GM12875 (cell line): ENCODE measurements around the gene FOXP1.

Experiments used
- H3K4me3 ChIP-seq: one replicate; pipeline ENCODE4 v1.5.1; 2011; ENCODE audit warnings: low read depth, low read length, control low read depth
- CTCF ChIP-seq: IDR thresholded peaks from 2 replicates; pipeline ENCODE4 v1.5.1; 2011; ENCODE audit warnings: low read depth, mild to moderate bottlenecking, control low read depth, inconsistent platforms, low read length, moderate library complexity, borderline replicate concordance; ENCODE audit not compliant: insufficient read depth

FOXP1 gene

GRCh38 chr3:71008350-71008935, 575.1 kb downstream of the FOXP1 start:
- H3K4me3 ChIP-seq = no peak overlapping the region
- TF ChIP-seq CTCF = no peak

- H3K4me3 ChIP-seq = no peak overlapping the region
- no peak for TF ChIP-seq CTCF
These were observed 576.4 kb downstream of the FOXP1 start for GRCh38 chr3:71006810-71007785.

- no peak overlapping the region for H3K4me3 ChIP-seq
- TF ChIP-seq CTCF = no peak
These were observed 577.7 kb downstream of the FOXP1 start for GRCh38 chr3:71005702-71006321.

- H3K4me3 ChIP-seq = no peak overlapping the region
- TF ChIP-seq CTCF = no peak
These were observed 580.0 kb downstream of the FOXP1 start for GRCh38 chr3:71003511-71003910.

GRCh38 chr3:71002298-71002697, 581.2 kb downstream of the FOXP1 start:
- TF ChIP-seq CTCF = no peak
- no peak overlapping the region for H3K4me3 ChIP-seq

- no peak for TF ChIP-seq CTCF
- no peak overlapping the region for H3K4me3 ChIP-seq
These were observed 582.2 kb downstream of the FOXP1 start for GRCh38 chr3:71001303-71001830.
